Endothelial cell (in vitro differentiated cells): ENCODE measurements around the gene TSPO2. TPM values are rescaled to one million over a fixed set of nuclear protein-coding genes. Genes with fewer than 3 reads are reported as not detected.

Experiments used
- DNase-seq: peaks from one replicate; pipeline ENCODE4 v3.0.0; 2021; ENCODE audit warnings: low spot score
- H3K27ac Mint-ChIP-seq: one replicate; pipeline ENCODE4 v1.8.0; 2021; ENCODE audit warnings: mixed read lengths, inconsistent platforms; ENCODE audit not compliant: unreplicated experiment
- H3K27me3 Mint-ChIP-seq: one replicate; pipeline ENCODE4 v1.8.0; 2021; ENCODE audit warnings: mild to moderate bottlenecking, moderate library complexity, mixed read lengths, inconsistent platforms; ENCODE audit not compliant: unreplicated experiment
- H3K36me3 Mint-ChIP-seq: one replicate; pipeline ENCODE4 v1.8.0; 2021; ENCODE audit warnings: mild to moderate bottlenecking, low read depth, mixed read lengths, inconsistent platforms; ENCODE audit not compliant: unreplicated experiment
- H3K4me1 Mint-ChIP-seq: one replicate; pipeline ENCODE4 v1.8.0; 2021; ENCODE audit warnings: mild to moderate bottlenecking, mixed read lengths, inconsistent platforms; ENCODE audit not compliant: unreplicated experiment
- H3K4me3 Mint-ChIP-seq: one replicate; pipeline ENCODE4 v1.8.0; 2021; ENCODE audit warnings: mild to moderate bottlenecking, mixed read lengths, inconsistent platforms; ENCODE audit not compliant: unreplicated experiment
- H3K9me3 Mint-ChIP-seq: one replicate; pipeline ENCODE4 v1.8.0; 2021; ENCODE audit warnings: mixed read lengths, inconsistent platforms; ENCODE audit not compliant: unreplicated experiment
- CTCF ChIP-seq: fragments of 200-600 bp; sonication (generic); IDR thresholded peaks from one replicate; pipeline ENCODE4 v1.5.0; 2021; ENCODE audit warnings: antibody characterized with exemption; ENCODE audit not compliant: unreplicated experiment
- total RNA-seq: library from RNA; stranded (reverse); fragmentation: NEBNext Ultra II Directional; extraction: Animal tissue kit (Norgen Biotek cat#: 25700); gene quantifications from one replicate; pipeline ENCODE4 v1.2.1, GENCODE V29; 2021; ENCODE audit not compliant: unreplicated experiment

Gene TSPO2
- total RNA-seq, 1 donor from 2014 or later = not detected

- H3K36me3 Mint-ChIP-seq = no peaks in the 10 kb centered on the region
- H3K27ac Mint-ChIP-seq = peak overlapping the region; percentile 9
- peaks cover 21% of the 10 kb centered on the region for H3K4me1 Mint-ChIP-seq
- H3K27me3 Mint-ChIP-seq = no peaks in the 10 kb centered on the region
- peak overlapping the region; percentile 85 for H3K4me3 Mint-ChIP-seq
- no peak for DNase-seq
- no peaks in the 10 kb centered on the region for H3K9me3 Mint-ChIP-seq
- TF ChIP-seq CTCF = no peak
Observed at GRCh38 chr6:41027241-41027640, 15.0 kb upstream of the TSPO2 start.

GRCh38 chr6:41027799-41028560 is 14.3 kb upstream of the TSPO2 start:
- Mint-ChIP-seq H3K9me3 (no peaks in the 10 kb centered on the region), H3K36me3 (no peaks in the 10 kb centered on the region), H3K4me3 (peak overlapping the region; percentile 85), H3K27ac (peak overlapping the region; percentile 9), H3K4me1 (peaks cover 21% of the 10 kb centered on the region), H3K27me3 (no peaks in the 10 kb centered on the region)
- peak; percentile 99 for TF ChIP-seq CTCF
- peak; percentile 93 for DNase-seq

- H3K27ac Mint-ChIP-seq = peak overlapping the region; percentile 84
- peak; percentile 40 for DNase-seq
- H3K4me3 Mint-ChIP-seq = peak overlapping the region; percentile 78
- TF ChIP-seq CTCF = no peak
- H3K4me1 Mint-ChIP-seq = peaks cover 21% of the 10 kb centered on the region
- no peaks in the 10 kb centered on the region for H3K27me3 Mint-ChIP-seq
- H3K9me3 Mint-ChIP-seq = no peaks in the 10 kb centered on the region
- H3K36me3 Mint-ChIP-seq = peaks cover 3% of the 10 kb centered on the region
Observed at GRCh38 chr6:41028561-41029412, 13.5 kb upstream of the TSPO2 start.

GRCh38 chr6:41032830-41033229 is 9.4 kb upstream of the TSPO2 start:
- no peak for TF ChIP-seq CTCF
- Mint-ChIP-seq H3K9me3 (no peaks in the 10 kb centered on the region), H3K4me1 (peaks cover 11% of the 10 kb centered on the region), H3K4me3 (no peak overlapping the region), H3K27ac (no peak overlapping the region), H3K36me3 (peaks cover 3% of the 10 kb centered on the region), H3K27me3 (no peaks in the 10 kb centered on the region)
- no peak for DNase-seq

GRCh38 chr6:41033776-41034175 is 8.5 kb upstream of the TSPO2 start:
- no peak overlapping the region for H3K4me3 Mint-ChIP-seq
- no peak for DNase-seq
- no peak overlapping the region for H3K27ac Mint-ChIP-seq
- TF ChIP-seq CTCF = no peak
- H3K36me3 Mint-ChIP-seq = peaks cover 3% of the 10 kb centered on the region
- H3K4me1 Mint-ChIP-seq = peaks cover 9% of the 10 kb centered on the region
- no peaks in the 10 kb centered on the region for H3K9me3 Mint-ChIP-seq
- H3K27me3 Mint-ChIP-seq = no peaks in the 10 kb centered on the region
